NCI-H1930 (cell line): Measurements from ENCODE around the gene PLPP7.
A peak's percentile ranks its signal among the peaks of the same experiment; 100 is the strongest.
"Not testable (repeated sequence)": the region's sequence is repeated elsewhere in the genome, so short reads cannot be mapped to it uniquely, and the experiment has no call there.

Experiments used
- DNase-seq, 2 experiments: peaks; one replicate each; lab custom pipeline; 2025; lab: John Stamatoyannopoulos, UW

Gene PLPP7

GRCh38 chr9:131330814-131331600, 41.5 kb downstream of the PLPP7 start:
- DNase-seq = no peak

GRCh38 chr9:131331996-131332395, 42.5 kb downstream of the PLPP7 start:
- DNase-seq = not testable (repeated sequence)

GRCh38 chr9:131333771-131334628, 44.5 kb downstream of the PLPP7 start:
- DNase-seq = no peak

GRCh38 chr9:131334629-131335367, 45.3 kb downstream of the PLPP7 start:
- DNase-seq = no peak

GRCh38 chr9:131335368-131335755, 45.8 kb downstream of the PLPP7 start:
- DNase-seq = no peak

- DNase-seq = no peak
These were observed 47.8 kb downstream of the PLPP7 start for GRCh38 chr9:131337131-131337848.

- DNase-seq = not testable (repeated sequence)
These were observed 49.7 kb downstream of the PLPP7 start for GRCh38 chr9:131339212-131339611.

GRCh38 chr9:131344931-131345535, 55.5 kb downstream of the PLPP7 start:
- DNase-seq = not testable (repeated sequence)

- no peak for DNase-seq
These were observed 57.0 kb downstream of the PLPP7 start for GRCh38 chr9:131346559-131346958.

- no peak for DNase-seq
These were observed 58.0 kb downstream of the PLPP7 start for GRCh38 chr9:131347376-131348020.

- DNase-seq = no peak
These were observed 59.4 kb downstream of the PLPP7 start for GRCh38 chr9:131348631-131349521.

GRCh38 chr9:131349522-131349880, 60.0 kb downstream of the PLPP7 start:
- DNase-seq = no peak

GRCh38 chr9:131349881-131350563, 60.5 kb downstream of the PLPP7 start:
- DNase-seq = peak; percentile 17 to 65

GRCh38 chr9:131356479-131356878, 67.0 kb downstream of the PLPP7 start:
- not testable (repeated sequence) for DNase-seq

- no peak for DNase-seq
These were observed 69.0 kb downstream of the PLPP7 start for GRCh38 chr9:131358556-131358955.
